Measurements from ENCODE around the gene CCL19.

Gene CCL19

GRCh38 chr9:34693560-34693959 lies 2.5 kb upstream of the CCL19 start:
- DNase-seq, result no peak

GRCh38 chr9:34691936-34692315 lies 850 bp upstream of the CCL19 start:
- no peak for DNase-seq

- DNase-seq, result no peak
Measured at GRCh38 chr9:34689512-34689911, 1.6 kb downstream of the CCL19 start.

GRCh38 chr9:34689116-34689470 lies 2.0 kb downstream of the CCL19 start:
- DNase-seq, result no peak

- DNase-seq, result no peak
Measured at GRCh38 chr9:34688329-34689115, 2.6 kb downstream of the CCL19 start.

- no peak for DNase-seq
Measured at GRCh38 chr9:34687276-34688030, 3.6 kb downstream of the CCL19 start.

GRCh38 chr9:34686732-34687131 lies 4.3 kb downstream of the CCL19 start:
- DNase-seq, result no peak

GRCh38 chr9:34686231-34686630 lies 4.8 kb downstream of the CCL19 start:
- no peak for DNase-seq

- no peak for DNase-seq
Measured at GRCh38 chr9:34685591-34685990, 5.5 kb downstream of the CCL19 start.

- no peak for DNase-seq
Measured at GRCh38 chr9:34684816-34685215, 6.3 kb downstream of the CCL19 start.

- DNase-seq, result peak; percentile 49 to 60
Measured at GRCh38 chr9:34684145-34684544, 6.9 kb downstream of the CCL19 start.

- DNase-seq, result no peak
Measured at GRCh38 chr9:34675869-34676268, 15.2 kb downstream of the CCL19 start.

GRCh38 chr9:34675048-34675714 lies 15.9 kb downstream of the CCL19 start:
- DNase-seq, result peak; percentile 78 to 79

- no peak for DNase-seq
Measured at GRCh38 chr9:34674440-34674839, 16.6 kb downstream of the CCL19 start.

GRCh38 chr9:34671307-34671706 lies 19.8 kb downstream of the CCL19 start:
- DNase-seq, result no peak

GRCh38 chr9:34669809-34670562 lies 21.1 kb downstream of the CCL19 start:
- no peak for DNase-seq

- peak; percentile 87 for DNase-seq
Measured at GRCh38 chr9:34665381-34666250, 25.5 kb downstream of the CCL19 start.

GRCh38 chr9:34665067-34665380 lies 26.1 kb downstream of the CCL19 start:
- DNase-seq, result no peak

GRCh38 chr9:34664281-34665066 lies 26.6 kb downstream of the CCL19 start:
- peak; percentile 78 to 79 for DNase-seq

GRCh38 chr9:34663303-34663605 lies 27.8 kb downstream of the CCL19 start:
- DNase-seq, result no peak

- no peak for DNase-seq
Measured at GRCh38 chr9:34662526-34663302, 28.4 kb downstream of the CCL19 start, which contains the start of gene CCL27. Gene CCL27, minus strand, starts transcription at chr9:34662657. Its CDS starts 24 bp downstream, at chr9:34662633.
